GM18498 (cell line): ENCODE measurements around the gene ANKS1B.
"Not testable (repeated sequence)": the region's sequence is repeated elsewhere in the genome, so short reads cannot be mapped to it uniquely, and the experiment has no call there.

Experiments used
- ATAC-seq: cut with Tn5 transposase; IDR thresholded peaks from one replicate; pipeline ENCODE4 v1.9.1; 2021; ENCODE audit warnings: mild to moderate bottlenecking, moderate library complexity; ENCODE audit not compliant: unreplicated experiment

The ANKS1B gene

GRCh38 chr12:99879439-99879838 is 105.3 kb downstream of the ANKS1B start:
- no peak for ATAC-seq

- no peak for ATAC-seq
Observed at GRCh38 chr12:99875081-99875480, 109.7 kb downstream of the ANKS1B start.

DNA sequence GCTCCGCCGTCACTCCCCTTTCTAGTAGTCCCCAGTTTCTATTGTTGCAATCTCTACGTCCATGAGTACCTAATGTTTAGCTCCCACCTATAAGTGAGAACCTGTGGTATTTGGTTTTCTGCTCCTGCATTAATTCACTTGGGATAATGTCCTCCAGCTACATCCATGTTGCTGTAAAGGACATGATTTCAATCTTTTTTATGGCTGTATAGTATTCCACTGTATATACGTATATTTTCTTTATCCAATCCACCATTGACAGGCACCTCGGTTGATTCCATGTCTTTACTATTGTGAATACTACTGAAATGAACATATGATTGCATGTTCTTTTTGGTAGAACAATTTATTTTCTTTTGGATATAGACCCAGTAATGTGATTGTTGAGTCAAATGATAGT is 114.7 kb downstream of the ANKS1B start:
- ATAC-seq, result no peak

GRCh38 chr12:99861731-99862130 is 123.0 kb downstream of the ANKS1B start:
- no peak for ATAC-seq

- ATAC-seq, result no peak
Observed at GRCh38 chr12:99859126-99859525, 125.6 kb downstream of the ANKS1B start.

DNA sequence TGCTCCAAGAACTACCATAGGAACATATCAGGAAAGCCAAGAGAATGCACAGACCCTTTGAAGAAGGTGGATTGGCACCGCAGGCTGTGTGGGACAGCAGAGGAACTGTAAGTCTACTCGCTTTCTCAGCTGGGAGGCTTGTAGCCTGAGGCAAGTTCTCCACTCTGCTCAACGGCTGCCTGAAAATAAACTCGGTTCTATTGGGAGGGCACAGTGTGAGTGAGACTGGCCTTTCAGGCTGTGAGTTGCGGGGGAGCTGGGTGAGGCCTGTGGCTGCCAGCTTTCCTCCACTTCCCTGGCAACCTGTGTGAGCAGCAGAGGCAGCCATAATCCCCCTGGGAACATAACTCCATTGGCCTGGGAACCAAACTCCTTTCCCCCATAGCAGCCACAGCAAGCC is 132.1 kb downstream of the ANKS1B start:
- ATAC-seq, result no peak

DNA sequence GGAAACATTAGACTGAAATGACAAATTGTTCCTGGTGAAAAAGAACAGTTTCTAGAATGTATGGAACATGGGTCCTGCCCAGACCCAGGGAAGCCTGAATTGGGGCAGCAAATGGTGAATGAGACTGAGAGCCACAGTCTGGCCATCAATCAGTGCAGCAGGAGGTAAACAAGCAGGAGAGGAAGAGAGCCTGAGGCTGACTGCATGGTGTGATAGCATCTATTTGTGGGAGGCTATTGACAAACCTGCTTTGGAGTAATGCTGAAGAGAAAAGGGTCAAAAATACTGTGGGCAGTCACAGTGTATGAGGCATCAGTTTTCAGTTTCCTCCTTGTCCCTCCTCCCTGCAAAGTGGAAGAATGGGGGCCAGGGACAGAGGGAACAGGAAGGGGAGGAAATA is 136.8 kb downstream of the ANKS1B start:
- ATAC-seq, result no peak

DNA sequence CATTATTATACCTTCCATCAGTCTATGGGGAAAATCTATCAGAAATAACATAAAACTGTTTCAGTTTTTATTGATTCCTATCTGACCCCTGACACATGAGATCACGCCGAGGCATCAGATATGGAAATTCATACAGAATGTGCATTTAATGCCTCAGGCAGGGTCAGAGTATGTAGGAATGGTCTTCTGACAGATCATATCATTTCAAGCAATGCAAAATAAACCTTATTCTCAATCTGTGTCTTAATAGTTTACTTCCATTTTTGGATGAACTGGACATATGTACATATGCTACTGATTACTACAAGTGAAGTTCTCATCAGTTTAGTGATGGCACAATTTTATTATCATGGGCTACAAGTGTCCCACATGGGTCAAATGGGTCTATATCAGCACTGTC is 150.0 kb downstream of the ANKS1B start:
- no peak for ATAC-seq

DNA sequence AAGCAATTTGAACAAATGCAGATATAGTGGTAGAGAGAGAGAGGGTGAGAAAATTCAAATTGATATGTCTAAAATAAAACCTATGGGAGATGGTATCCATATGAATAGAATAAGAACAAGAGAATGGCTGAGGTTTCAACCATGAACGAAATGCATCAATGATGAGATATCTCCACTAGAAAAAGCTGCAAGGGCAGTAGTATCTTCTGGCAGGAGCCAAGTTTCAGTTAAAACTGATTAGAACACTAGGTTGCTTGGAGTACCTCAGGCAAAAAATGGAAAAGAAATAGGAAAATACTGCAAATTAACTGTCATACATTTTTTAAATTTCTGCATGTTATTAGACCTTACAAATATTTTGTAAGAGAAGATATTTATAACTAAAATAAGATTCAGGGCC is 151.3 kb downstream of the ANKS1B start:
- ATAC-seq, result no peak

DNA sequence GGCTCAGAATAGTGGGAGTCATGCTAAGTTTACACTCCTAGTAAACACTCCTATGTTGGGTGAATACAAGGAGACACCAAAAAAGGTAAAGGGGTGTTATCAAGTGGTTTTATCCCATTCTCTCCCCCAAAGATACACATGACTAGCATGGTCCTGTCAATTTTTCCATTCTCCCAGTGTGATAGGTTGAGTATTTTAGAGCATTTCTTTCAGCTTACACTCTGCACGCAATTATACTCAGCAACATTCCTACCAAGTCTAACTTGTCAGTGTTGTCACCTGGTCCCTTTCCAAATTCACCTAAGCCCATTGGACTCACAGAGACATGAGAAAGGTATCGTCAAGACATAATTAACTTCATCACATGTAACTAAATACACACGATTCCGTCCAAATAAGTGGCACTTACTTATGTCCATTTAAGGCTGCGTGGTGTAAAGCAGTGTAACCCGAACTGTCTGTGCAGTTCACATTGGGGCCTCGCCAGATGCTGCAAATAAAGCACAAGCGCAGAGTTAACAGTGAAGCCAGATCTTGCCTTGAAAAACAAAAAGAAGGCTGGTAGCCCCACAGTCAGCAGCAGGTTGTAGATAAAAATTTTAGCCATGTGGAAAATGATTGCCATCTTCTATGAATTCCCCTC is 159.7 kb downstream of the ANKS1B start:
- no peak for ATAC-seq

GRCh38 chr12:99822273-99822672 is 162.5 kb downstream of the ANKS1B start:
- no peak for ATAC-seq

- no peak for ATAC-seq
Observed at GRCh38 chr12:99810718-99811593, 173.8 kb downstream of the ANKS1B start.

GRCh38 chr12:99809909-99810308 is 174.8 kb downstream of the ANKS1B start:
- no peak for ATAC-seq

DNA sequence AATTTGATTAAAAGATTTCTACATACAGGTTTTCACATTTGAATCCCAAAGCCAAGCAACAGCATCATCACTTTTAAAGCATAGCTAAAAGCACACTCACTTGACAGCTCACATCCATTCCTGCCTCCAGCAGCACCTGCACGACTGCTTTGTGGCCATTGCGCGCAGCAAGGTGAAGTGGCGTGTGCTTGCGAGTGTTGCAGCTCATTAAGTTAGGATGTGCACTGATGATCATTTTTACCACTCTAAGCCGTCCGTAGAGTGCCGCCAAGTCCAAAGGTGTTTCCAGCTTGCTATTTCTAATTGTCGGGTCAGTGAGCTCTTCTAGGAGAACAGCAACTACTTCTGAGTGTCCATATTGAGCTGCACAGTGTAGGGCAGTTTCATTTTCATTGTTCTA is 178.4 kb downstream of the ANKS1B start:
- no peak for ATAC-seq

DNA sequence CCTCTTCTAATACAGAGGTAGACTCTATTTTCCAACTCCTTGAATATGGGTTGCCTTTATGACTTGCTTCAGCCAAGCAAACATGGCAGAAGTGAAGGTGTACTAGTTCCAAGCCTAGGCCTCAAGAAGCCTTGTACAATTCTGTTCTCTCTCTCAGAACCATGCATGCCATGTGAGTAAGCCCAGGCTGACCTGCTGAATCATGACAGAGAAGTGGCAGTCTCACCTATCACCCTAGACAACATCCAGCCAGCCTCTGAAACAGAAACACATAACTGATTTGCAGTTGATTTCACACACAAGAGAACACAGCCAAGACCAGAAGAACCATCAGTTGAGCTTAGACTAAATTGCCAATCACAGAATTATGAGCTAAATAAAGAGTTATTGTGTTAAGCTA is 180.0 kb downstream of the ANKS1B start:
- no peak for ATAC-seq

DNA sequence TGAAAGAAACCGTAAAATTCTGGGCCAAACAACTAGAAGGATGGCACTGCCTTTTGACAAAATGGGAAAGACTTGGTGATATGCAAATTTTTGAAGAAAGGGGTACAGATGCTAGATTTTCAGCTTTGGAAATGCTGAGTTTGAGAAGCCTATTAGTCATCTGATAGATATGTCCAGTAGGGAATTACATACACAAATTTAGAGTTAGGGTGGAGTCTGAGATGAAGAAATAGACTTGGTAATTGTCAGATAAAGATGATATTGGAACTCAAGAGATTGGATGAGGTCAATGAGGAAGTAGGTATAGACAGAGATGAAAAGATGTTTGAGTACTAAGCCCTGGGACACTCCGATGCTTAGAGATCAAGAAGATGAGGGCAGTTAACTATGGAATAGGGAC is 184.1 kb downstream of the ANKS1B start:
- ATAC-seq, result no peak

DNA sequence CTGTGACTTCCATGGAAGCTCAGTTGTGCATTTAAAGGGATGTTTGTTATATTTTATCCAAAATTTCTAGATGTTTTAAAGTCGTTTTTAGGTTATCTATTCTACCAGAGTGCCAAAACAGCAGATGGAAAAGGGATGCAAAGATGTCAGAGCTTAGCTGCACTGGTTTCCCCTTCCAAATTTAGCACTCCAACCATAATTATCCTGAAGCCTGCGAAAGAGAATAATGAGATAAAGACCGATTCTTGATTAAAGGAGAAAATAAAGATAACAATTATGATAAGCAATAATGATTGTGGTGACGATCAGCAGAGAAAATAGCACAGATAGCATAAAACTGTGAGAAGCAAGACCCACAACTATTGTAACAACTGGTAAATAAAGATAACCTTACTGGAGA is 186.8 kb downstream of the ANKS1B start:
- ATAC-seq, result not testable (repeated sequence)

- ATAC-seq, result no peak
Observed at GRCh38 chr12:99783421-99783820, 201.3 kb downstream of the ANKS1B start.

- no peak for ATAC-seq
Observed at GRCh38 chr12:99772274-99772673, 212.5 kb downstream of the ANKS1B start.

DNA sequence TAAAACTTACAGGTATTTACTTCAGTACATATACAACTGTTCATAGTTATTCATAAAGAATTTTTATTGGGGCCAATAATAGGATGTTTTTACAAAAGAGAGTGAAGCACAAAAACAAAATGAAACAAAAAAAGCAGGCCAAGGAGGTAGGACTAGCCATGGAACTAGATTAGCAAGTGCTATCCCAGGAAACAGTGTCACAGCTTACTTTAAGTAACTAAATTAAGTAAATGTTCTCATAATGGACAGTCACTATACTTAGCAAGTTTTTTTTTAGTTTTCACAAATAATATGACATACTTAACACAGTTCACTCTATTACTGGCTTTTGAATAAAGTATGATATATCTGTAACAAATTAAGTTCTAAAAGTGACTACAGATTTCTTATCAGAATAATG is 213.1 kb downstream of the ANKS1B start:
- ATAC-seq, result no peak

GRCh38 chr12:99769396-99769980 is 215.2 kb downstream of the ANKS1B start:
- no peak for ATAC-seq

- no peak for ATAC-seq
Observed at GRCh38 chr12:99768758-99769157, 216.0 kb downstream of the ANKS1B start.
